Measurements from ENCODE around the gene ASCL4.

- no peak for TF ChIP-seq EZH2 (IDR thresholded peaks at IDR 0.05; ENCODE audit: borderline replicate concordance, insufficient read depth, low read depth, low read length, poor library complexity, severe bottlenecking)
- TF ChIP-seq CTCF (IDR thresholded peaks at IDR 0.05) = peak; percentile 58
Measured at GRCh38 chr12:107736914-107737313, 37.6 kb upstream of the ASCL4 start.

Measured in B cell (primary cell).